Activated naive CD4-positive, alpha-beta T cell (primary cell): ENCODE results near the gene GPRASP3.
"Not testable (repeated sequence)": the region's sequence is repeated elsewhere in the genome, so short reads cannot be mapped to it uniquely, and the experiment has no call there.

Experiments used
- DNase-seq, 4 experiments: peaks; one replicate each; lab custom pipeline; 2025; lab: John Stamatoyannopoulos, UW

GPRASP3 gene, protein sequence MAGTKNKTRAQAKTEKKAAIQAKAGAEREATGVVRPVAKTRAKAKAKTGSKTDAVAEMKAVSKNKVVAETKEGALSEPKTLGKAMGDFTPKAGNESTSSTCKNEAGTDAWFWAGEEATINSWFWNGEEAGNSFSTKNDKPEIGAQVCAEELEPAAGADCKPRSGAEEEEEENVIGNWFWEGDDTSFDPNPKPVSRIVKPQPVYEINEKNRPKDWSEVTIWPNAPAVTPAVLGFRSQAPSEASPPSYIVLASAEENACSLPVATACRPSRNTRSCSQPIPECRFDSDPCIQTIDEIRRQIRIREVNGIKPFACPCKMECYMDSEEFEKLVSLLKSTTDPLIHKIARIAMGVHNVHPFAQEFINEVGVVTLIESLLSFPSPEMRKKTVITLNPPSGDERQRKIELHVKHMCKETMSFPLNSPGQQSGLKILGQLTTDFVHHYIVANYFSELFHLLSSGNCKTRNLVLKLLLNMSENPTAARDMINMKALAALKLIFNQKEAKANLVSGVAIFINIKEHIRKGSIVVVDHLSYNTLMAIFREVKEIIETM

DNA sequence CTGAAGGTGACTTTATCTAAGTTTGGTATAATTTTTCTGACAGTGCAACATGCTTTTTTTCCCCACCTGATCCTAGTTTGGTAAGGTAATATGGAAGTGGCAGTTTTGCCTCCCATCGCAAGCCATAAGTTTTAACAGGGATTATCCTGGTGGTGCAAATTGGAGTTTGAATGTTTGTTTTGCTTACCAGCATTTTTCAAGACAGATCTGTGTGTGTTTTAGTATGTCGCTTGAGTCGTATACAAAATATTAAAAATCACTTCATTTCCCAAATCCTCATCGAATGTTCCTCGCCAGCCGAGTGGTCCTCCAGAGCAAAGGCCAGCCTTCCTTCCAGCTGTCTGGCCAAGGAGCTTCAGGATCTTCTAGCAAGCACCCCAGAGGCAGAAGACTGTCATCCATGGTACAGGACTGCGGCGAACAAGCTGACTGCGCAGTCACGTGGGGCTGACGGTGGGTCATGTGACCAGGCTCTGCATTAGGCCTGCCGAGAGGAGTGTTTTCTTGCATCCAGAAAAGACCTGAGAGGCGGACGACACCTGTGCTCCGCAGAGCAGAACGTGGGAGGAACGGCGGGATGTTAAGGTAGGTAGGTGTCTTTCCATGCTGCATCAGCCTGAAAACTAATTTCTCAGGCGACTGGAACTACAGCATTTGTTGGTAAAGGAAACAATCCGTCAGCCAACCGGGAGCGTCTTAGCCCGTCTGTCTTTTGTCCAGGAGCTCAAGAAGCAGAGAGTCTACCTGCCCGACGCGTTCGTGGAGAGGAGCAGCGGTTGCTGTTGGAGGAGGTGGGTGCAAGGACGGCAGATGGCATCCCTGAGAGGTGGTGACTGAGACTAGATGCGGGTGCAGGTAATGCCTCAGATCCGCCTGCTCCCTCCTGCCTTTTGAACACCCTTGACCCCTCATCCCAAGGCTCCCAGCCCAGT, at the start of gene GPRASP3:
Gene GPRASP3 (plus strand): TSS at position 507 of the 932 bp plus-strand sequence. CDS start 28,253 bp downstream, outside the sequence.
- peak; percentile 33 to 62 (median 44) for DNase-seq

DNA sequence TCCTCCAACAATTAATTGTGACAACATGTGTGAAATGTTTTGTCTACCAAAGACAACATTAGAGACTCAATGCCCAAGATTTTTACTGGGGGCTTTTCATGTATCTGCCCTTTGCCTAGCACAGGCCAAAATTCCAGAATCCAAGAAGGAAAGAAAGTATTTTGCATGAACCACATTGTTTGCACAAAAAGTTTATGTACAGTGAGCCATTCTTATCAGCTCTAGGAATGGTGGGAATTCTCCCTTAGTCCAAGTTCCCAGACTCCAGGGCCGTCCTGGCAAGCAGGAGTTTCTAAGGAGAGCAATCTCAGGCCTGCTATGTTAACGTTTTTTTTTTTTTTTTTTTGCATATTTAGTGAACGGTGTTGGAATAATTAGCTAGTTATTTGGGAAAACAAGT, 47.7 kb upstream of the GPRASP3 start:
- no peak for DNase-seq

DNA sequence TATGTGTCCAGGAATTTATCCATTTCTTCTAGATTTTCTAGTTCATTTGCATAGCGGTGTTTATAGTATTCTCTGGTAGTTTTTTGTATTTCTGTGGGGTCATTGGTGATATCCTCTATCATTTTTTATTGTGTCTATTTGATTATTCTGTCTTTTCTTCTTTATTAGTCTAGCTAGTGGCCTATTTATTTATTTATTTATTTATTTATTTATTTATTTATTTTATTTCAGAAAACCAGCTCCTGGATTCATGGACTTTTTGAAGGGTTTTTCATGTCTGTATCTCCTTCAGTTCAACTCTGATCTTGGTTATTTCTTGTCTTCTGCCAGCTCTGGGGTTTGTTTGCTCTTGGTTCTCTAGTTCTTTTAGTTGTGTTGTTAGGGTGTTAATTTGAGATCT, 43.1 kb upstream of the GPRASP3 start:
- DNase-seq: not testable (repeated sequence)

DNA sequence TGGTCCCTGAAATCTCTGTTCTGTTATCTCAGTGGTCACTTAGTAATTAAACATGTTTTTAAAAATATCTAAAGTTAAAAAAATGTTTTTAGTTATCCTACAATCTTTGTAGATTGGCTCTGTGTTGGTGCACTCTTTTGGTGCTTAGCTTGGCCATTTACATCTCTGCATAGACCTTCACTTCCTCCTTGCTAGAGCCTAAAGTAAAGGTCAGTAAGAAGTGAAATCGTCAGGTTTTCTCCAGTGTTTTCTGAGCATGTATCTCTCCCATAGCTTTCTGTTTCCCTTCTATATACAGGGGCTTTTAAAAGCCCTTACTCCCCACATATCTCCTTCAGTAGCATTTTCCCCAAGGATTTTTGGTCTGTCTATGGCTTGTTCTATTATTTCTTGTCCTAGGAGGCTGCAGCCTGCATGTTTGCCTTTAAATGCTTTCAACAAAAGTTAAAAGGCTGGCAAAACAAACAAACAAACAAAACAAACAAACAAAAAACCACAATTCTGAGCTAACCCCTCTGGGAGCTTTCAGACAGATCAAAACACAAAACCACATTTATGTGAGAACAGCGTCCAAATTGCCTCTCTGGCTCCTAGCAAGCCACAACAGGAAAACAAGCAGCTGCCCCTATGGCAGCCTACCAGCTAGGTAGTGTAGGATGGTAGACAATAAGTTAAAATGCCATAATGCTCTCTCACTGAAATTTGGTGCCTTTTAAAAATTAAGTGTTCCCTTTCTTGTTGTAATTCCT, 35.6 kb upstream of the GPRASP3 start:
- no peak for DNase-seq

DNA sequence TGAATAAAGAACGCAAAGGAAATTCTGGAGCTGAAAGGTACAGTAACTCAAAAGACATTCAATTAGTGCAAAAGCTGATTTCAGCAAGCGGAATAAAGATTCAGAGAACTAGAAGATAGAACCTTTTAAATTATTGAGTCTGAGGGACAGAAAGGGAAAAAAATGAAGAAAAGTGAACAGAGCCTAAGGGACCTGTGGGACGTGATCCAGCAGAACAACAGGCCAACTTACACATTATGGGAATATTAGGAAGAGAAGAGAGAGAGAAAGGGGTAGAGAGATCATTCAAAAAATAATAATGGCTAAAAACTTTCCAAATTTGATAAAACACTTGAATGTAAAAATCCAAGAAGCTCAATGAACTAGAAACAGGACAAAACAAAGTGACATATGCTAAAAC, 25.8 kb upstream of the GPRASP3 start:
- no peak for DNase-seq

DNA sequence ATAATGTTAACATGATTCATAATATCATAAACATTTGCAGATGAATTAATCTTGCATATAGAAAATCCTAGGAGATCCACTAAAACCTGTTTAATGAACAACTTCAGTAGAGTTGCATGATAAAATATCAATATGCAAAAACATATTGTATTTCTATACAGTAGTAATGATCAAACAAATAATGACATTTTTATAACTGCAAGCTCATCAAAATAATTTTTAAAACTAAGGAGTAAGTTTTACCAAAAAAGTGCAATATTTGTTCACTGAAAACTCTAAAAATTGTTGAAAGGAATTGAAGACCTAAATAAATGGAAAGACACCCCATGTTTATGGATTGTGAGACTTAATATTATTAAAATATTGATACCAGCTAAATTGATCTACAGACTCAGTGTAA, 24.2 kb upstream of the GPRASP3 start:
- DNase-seq: no peak

DNA sequence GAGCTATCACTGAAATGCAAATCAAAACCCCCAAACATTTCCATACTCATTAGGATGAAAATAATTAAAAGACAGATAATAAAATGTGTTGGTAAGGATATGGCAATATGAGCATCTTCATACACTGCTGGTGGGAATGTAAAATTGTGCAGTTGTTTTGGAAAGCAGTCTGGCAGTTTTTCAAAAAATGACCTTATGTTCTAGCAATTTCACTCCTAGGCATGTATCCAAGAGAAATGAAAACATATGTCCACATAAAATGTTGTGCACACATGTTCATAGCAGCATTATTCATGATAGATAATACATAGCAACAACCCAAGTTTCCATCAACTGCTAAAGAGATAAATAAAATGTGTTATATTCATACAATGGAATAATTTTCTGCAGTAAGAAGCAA, 23.0 kb upstream of the GPRASP3 start:
- no peak for DNase-seq

DNA sequence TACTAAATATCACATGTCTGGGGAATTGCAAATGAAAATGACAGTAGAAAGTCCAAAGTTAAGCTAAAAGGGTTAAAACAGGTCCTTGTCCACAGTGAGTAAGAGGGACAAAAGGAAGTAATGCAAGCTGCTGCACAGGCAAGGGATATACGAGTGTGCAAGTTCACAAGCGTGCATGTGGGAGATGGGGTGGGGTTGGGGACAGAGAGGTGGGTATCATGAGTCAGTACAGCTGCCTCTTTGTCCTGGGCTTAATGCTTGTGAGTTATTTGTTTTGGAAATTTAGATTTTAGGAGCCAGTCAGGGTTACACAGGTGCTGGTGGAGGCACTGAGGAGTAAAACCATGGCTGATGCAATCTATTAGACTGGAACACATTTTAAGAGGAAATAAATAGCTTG, 11.6 kb upstream of the GPRASP3 start:
- DNase-seq: no peak

DNA sequence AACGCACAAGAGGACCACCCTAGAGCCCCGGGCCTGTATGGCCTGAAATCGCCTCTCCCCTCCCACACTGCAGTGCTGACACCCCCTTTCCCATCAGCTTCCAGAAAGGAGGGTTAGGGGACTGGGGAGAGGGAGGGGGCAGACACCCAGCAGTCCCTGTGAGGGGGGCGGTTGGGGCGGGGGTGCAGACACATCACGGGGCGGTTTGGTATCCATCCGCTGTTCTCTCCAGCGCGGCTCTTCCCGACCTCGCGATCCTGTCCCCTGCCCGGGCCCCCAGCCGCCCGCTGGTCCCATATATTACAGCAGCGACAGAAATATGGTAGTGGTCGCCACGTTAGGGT, 8.7 kb upstream of the GPRASP3 start:
- no peak for DNase-seq

DNA sequence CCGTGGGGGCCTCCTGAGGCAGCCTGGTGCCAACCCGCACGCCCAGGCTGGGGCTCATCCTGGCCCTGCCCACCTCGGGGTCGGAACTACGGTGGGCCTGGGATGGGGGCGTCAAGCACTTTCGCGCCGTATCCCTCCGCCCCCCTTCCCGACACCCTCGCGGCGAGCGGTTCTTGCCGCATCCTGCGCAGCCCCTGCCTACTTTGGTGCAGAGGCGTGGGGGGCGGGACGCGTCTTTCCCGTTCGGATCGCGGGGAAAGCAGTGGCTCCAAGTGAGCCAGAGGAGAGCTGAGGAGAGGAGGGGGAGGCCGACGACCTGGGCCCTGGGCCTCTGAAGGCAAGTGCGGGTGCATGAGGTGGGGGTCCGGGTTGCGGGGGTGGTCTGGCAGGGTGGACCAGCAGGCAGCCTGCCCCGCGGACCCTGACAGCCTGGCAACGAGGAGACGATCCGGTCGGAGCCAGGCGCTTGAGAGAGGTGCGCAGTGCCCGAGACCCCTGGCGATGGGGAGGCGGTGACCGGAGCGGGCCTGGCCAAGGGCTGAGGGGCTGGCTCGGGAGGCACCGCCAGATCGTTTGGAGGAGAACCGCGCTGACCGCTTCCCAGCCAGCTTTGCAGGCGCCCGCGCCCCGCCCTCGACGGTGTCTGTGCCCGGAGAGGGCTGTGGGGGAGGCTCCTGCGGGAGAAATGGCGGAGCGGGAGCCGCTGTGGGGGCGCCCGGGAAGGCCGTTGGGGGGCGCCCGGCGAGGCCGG, 8.2 kb upstream of the GPRASP3 start, which contains the start of gene GPRASP2:
Gene GPRASP2 (plus strand): TSS at position 233 of the 751 bp plus-strand sequence. CDS start 2,422 bp downstream, outside the sequence.
- DNase-seq: no peak

DNA sequence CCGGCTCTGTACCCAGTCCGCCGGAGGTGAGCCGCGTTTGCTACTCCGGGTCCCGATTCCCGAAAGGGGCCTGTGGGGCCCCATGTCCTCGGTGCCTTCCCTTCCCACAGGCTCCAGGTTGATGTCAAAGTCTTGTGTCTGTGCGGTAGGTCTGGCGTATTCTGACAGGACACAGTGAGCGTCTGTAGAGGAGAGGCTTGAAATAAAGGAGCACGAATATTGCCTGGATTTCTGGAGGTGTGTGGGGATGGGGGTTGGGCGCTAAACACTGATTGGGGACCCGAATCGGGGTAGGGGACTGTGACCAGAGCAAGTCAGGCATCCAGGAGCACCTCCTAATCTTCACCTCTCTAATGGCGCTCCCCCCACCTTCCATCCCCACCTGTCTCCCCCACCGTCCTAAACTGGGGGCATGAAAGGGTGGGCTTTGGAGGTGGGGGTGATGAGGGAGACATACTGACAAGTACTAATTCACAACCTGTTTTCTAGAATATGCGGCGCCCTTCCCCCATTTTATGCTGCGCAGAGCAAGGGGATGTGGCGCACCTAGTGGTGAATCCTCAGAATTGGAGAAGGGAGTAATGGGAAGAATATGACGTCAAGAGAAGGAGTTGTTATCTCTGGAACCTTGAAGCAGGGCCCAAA, 7.4 kb upstream of the GPRASP3 start:
- peak in 1 of 4 experiments; percentile 3 for DNase-seq

DNA sequence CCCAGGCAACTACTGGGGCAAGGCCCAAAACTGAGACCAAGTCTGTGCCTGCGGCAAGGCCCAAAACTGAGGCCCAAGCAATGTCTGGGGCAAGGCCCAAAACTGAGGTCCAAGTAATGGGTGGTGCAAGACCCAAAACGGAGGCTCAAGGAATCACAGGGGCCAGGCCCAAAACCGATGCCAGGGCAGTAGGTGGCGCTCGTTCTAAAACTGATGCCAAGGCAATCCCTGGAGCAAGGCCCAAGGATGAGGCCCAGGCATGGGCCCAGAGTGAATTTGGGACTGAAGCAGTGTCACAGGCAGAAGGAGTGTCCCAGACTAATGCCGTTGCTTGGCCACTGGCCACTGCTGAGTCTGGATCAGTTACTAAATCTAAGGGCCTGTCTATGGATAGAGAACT, 5.5 kb upstream of the GPRASP3 start:
- DNase-seq: no peak

DNA sequence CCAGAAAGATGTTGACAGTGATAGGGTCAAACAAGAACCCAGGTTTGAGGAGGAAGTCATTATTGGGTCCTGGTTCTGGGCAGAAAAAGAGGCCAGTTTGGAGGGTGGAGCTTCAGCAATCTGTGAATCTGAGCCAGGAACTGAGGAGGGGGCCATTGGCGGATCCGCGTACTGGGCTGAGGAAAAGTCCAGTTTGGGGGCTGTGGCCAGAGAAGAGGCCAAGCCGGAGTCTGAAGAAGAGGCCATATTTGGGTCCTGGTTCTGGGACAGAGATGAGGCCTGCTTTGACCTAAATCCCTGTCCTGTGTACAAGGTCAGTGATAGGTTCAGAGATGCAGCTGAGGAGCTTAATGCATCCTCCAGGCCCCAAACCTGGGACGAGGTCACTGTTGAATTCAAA, 4.6 kb upstream of the GPRASP3 start:
- no peak for DNase-seq

DNA sequence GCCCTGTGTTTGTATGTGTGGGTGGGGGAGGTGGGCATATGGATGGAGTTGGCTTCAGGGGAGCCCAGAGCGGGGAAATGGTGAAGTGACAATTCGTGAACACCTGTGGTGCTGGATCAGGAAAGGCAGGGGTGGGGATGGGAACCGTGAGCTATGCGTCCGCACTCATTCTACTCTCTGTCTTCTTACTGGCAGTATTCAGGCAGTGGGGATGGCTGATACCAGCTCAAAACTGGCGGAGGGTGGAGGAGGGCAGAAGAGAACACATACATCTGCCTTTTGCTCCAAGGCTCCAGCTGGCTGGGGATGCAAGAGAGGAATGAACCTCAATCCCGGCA, 595 bp downstream of the GPRASP3 start:
- DNase-seq: not testable (repeated sequence)

DNA sequence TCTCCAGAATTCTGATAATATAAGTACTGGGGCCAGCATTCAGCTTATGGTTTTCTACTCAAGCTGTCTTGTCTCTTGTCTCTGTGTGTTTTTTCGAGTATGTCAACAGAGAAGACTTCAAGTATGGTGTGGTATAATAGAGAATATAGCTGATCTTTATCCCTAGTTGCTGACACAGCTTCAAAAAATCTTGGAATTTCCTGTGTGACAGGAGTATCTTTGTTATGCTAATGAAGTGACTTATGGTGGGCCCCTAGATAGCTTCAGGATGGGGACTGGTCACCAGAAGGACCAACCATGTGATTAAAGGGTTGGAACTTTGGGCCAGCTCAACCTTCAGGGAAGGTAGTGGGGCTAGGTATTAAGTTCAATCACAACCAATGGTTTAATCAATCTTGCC, 2.9 kb downstream of the GPRASP3 start:
- DNase-seq: no peak

DNA sequence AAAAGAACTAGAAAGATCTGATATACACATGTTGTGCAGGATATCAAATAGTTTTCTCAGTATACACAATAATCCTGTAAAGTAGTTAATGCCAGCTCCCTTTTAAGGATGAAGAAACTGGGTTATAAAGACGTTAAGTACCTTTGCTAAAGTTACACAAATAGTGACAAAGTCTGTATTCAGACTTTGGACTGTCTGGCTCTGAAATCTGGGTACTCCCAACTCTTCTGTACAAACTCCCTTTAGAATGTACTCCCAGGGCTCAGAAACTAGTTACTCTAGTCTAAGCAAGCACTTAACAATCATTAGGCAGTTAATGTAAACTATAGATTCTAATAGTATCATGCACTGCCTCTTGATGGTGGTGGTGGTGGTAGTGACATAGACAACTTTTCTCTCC, 7.2 kb downstream of the GPRASP3 start:
- no peak for DNase-seq

DNA sequence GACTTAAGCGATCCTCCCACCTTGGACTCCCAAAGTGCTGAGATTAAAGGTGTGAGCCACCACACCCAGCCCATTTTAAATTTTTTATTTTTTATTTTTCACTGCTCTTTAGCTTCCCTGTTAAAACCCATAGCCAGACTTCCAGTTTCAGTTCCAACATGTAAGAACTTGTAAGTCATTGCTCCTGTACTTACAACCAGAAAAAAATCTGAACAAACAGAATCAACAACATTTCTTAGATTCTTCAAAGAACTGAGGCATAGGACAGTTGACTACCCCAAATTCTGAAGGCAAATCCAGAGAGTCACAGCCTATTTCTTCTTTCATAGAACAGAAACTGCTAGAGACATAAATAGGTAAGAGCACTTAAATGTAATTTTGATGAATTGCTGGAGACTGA, 8.1 kb downstream of the GPRASP3 start:
- no peak for DNase-seq

DNA sequence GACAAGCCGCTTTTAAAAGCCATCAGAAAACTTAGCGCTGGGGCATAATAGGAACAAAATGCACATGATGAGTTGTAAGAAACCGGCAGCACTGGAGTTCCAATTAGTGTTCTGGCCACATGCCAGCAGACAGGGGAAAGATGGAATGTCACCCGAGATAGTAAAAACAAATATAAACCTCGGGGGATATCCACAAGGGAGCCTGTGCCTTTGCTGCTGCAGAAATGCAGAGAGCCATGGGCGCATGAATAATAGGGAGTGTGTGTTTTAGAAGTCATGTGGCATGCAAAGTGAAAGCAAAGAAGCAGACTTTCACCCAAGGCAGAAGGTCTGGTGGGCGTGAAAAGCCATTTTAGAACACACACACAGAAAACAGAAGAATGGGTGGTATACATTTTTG, 19.1 kb downstream of the GPRASP3 start:
- DNase-seq: no peak

DNA sequence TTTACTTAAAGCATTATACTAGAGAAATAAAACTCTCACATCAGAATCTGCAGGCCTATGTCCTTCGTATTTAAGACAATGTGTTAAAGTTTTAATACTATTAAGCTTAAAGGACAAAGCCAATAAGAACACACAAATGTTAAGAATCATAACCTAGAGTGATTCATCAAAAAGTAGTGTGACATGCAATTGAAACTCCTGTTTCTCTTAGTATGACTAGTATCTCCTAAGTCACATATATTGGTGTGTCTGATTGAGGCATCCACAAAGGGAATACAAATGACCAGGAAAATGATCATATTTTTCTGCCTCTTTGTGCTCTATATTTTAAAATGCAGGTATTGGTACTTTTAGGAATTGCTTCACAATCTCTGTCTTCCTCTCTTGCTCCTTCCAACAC, 23.8 kb downstream of the GPRASP3 start:
- no peak for DNase-seq

DNA sequence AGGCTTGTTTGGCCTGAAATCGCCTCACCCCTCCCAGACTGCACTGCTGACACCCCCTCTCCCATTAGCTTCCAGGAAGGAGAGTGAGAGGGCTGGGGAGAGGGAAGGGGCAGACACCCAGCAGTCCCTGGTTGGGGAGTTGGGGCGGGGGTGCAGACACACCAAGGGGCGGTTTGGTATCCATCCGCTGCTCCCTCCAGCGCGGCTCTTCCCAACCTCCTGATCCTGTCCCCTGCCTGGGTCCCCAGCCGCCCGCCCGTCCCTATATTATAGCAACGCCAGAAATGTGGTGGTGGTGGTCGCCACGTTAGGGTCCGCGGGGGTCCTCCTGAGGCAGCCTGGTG, 24.9 kb downstream of the GPRASP3 start:
- DNase-seq: no peak
